LNCAP (cell line): Measurements from ENCODE around the gene ADCY3.

ENCODE experiments used
- TF ChIP-seq, protein P1 (sequence below): fragments of 450-650 bp; IDR thresholded peaks from 2 replicates; pipeline ENCODE4 v1.5.1; 2017; ENCODE audit warnings: mild to moderate bottlenecking

ADCY3 gene

DNA sequence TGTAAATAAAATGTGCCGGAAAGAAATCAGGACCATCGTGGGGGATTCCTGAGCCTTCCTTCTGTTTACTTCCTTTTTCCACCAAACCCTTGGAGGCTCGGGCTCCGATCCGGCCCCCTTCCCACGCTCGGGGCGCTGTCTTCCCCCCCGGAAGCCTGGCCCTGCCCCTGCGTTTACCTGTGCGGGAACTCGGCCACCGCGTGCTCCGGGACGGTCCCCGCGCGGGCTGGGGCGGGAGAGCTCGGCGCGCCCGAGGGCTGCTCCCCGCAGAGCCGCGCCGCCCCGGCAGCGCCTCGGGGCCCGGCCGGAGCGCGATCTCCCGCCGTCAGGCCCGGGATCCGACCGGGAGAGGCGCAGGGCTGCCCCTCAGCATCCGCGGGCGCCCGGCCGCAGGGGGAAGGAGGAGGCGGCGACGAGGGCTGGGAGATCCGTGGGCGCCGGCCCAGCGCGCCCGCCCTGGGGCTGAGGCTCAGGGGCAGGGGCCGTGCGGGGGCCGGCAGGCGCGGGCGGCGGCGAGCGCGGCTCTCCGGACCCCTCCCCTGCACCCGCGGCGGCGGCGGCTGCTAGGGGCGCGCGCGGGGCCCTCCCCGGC is 435 bp downstream of the ADCY3 start:
- TF ChIP-seq, protein P1, sequence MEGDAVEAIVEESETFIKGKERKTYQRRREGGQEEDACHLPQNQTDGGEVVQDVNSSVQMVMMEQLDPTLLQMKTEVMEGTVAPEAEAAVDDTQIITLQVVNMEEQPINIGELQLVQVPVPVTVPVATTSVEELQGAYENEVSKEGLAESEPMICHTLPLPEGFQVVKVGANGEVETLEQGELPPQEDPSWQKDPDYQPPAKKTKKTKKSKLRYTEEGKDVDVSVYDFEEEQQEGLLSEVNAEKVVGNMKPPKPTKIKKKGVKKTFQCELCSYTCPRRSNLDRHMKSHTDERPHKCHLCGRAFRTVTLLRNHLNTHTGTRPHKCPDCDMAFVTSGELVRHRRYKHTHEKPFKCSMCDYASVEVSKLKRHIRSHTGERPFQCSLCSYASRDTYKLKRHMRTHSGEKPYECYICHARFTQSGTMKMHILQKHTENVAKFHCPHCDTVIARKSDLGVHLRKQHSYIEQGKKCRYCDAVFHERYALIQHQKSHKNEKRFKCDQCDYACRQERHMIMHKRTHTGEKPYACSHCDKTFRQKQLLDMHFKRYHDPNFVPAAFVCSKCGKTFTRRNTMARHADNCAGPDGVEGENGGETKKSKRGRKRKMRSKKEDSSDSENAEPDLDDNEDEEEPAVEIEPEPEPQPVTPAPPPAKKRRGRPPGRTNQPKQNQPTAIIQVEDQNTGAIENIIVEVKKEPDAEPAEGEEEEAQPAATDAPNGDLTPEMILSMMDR = no peak

DNA sequence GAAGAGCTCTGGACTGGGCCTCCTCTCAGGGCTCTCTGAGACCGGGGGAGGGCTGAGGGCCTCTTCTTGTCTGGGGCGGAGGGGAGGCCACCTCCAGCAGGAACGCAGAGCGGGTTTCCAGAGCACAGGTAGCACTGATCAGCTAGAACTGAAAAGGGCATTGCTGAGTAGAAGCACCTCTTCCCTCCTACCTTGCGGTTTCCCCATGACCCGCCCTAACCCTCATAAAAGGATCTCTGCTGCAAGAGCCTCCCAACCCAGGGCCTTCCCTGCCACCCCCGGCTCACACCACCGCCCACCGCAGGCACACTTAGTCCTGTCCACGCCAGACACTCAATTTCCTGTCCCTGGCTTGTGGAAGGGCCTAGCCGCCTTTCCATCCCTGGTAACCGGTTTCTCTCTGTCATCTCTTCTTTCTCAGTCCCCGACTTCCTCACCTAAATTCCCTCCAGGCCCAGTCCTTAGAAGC is 966 bp downstream of the ADCY3 start:
- TF ChIP-seq, protein P1 = no peak

DNA sequence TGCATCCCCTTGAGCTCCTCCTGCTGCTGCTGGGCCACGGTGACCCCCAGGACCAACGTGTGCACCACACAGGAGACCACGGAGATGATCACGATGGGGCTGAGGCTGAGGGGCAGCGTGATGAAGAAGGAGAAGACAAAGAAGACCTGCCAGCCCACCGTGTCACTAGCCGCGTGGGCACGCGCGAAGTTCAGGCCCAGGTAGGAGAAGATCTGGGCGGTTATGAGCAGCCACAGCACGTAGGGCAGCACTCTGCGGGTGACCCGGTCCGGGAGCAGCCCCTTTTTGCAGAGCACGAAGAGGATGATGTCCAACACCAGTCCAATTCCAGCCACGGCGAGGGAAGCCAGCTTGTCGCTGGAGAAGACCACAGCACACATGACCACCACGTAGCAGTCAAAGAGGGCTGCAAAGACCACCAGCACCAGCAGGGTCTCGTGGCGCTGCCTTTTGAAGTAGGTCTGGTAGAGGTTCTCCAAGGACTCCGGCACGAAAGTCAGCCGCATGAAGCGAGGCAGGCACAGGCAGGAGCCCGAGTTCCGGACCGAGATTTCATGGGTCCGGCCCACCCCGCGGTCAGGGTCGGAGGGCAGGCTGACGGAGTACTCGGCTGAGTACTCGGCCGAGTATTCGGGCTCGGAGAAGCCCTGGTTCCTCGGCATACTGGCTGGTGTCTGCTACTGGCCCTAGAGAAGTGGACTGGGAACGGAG is 1.6 kb downstream of the ADCY3 start:
- TF ChIP-seq, protein P1 = no peak

DNA sequence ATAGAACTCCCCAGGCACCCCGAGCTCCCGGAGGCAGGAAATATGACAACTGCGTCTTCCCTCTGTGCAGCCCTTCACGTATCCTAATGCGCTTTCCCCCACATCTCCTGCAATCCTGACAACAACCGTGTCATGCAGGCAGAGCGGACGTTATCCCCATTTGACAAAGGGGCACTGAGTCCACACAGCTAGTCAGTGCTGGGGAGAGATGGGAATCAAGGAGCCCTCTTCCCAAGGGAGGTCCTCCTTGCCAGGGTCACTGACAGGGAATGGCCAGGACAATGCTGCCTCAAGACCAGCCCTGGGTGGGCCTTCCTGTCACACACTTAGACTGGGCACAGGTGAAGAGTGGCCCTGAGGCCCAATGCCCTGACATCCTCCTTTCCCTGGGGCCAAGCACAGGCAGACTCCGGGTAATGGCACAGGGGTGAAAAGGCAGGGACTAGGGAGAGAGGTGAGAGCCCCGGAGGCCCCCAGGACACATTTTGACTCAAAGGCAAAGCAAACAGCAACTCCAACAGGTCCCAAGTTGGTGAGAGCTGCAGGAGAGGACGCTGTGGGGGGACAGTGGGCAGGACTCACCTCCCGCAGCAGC is 2.2 kb downstream of the ADCY3 start:
- TF ChIP-seq, protein P1 = no peak

DNA sequence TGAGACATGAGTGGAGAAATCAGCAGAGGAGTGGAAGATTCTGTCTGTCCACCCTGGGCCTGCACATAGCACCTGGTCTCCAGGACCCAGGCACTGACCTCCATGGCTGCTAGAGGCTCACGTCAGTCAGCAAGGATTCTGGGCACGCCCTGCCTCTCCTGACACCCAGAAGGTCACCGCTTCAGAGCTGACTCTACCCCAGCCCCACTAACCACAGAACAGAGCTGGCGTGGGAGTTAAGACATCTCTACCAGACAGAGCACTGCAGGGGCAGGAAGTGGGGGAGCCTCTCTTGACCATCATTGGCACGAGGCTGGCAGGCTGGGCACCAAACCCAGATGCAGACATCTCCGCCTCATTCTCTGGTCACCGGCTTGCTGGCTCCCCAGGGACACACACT is 3.0 kb downstream of the ADCY3 start:
- TF ChIP-seq, protein P1 = no peak

DNA sequence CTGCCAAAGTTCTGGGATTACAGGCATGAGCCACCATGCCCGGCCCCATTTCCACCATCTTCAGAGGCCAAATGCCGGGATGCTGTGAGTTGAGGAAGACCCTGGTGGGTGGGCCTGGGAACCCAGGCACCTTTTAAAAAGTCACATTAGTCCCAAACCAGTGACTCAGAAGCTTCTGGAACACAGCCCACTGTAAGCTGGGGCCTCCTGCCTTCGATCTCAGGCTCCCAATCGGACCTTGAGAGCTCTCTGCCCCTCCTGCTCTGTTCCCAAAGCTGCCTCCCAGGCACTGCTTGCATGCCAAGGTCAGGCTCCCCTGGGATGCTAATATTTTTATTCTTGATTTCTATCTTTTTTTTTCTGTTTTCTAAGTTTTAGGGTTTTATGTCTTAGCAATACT is 4.2 kb downstream of the ADCY3 start:
- TF ChIP-seq, protein P1 = no peak

DNA sequence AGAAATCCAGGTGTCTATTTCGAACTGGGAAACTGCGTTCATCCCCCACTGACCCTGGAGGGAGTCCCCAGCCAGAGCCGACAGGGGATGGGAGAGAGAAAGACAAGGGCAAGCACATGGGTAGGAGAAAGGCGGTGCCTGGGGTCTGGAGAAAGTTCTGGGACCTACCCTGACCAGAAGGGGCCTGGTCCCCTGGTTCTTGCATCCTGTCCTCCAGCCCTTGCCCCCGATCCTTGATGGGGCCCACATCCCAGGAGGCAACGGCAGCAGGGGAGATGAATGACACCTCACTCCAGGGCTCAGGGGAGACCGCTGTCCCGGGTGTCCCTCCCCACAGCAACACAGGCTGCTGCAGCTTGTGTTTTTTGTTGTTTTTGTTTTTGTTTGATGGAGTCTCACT is 4.9 kb downstream of the ADCY3 start:
- TF ChIP-seq, protein P1 = no peak
